ENCODE results near the gene OR2AT4.
"Not testable (repeated sequence)": the region's sequence is repeated elsewhere in the genome, so short reads cannot be mapped to it uniquely, and the experiment has no call there.

The OR2AT4 gene

GRCh38 chr11:75068993-75069392 is 27.7 kb downstream of the OR2AT4 start:
- DNase-seq (ENCODE audit: low spot score), result no peak

- DNase-seq (ENCODE audit: low spot score), result no peak
Observed at GRCh38 chr11:75068559-75068958, 28.1 kb downstream of the OR2AT4 start.

- DNase-seq (ENCODE audit: low spot score), result no peak
Observed at GRCh38 chr11:75066061-75066460, 30.6 kb downstream of the OR2AT4 start.

- DNase-seq (ENCODE audit: low spot score), result no peak
Observed at GRCh38 chr11:75063741-75064314, 32.8 kb downstream of the OR2AT4 start.

GRCh38 chr11:75059299-75059698 is 37.4 kb downstream of the OR2AT4 start:
- no peak for DNase-seq (ENCODE audit: low spot score)

- no peak for DNase-seq (ENCODE audit: low spot score)
Observed at GRCh38 chr11:75056814-75057213, 39.9 kb downstream of the OR2AT4 start.

- no peak for DNase-seq (ENCODE audit: low spot score)
Observed at GRCh38 chr11:75055511-75055910, 41.2 kb downstream of the OR2AT4 start.

DNA sequence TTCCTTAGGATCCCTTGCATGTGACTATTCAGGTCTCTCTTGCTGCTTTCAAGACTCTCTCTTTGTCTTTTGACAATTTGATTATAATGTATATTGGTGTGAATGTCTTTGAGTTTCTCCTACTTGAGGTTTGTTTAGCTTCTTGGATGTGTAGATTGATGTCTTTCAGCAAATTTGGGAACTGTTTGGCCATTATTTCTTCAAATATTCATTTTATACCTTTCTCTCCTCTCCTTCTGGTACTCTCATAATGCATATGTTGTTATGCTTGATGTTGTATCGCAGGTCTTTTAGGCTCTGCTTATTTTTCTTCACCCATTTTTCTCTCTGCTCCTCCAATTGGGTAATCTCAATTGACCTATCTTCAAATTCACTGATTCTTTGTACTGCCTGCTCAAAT is 44.2 kb downstream of the OR2AT4 start:
- DNase-seq (ENCODE audit: low spot score), result no peak

- no peak for DNase-seq (ENCODE audit: low spot score)
Observed at GRCh38 chr11:75051043-75051442, 45.6 kb downstream of the OR2AT4 start.

DNA sequence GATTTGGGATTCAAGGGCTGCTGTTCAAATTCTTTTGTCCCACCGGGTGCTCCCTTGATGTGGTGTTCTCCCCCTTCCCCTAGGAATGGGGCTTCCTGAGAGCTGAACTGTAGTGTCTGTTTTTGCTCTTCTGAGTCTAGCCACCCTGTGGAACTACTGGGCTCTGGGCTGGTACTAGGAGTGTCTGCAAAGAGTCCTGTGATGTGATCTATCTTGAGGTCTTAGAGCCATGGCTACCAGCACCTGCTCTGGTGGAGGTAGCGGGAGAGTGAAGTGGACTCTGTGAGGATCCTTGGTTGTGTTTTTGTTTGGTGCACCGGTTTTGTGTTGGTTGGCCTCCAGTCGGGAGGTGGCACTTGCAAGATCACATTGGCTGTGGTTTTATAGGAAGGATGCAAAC is 46.2 kb downstream of the OR2AT4 start:
- DNase-seq (ENCODE audit: low spot score), result no peak

GRCh38 chr11:75049501-75050266 is 47.0 kb downstream of the OR2AT4 start:
- not testable (repeated sequence) for DNase-seq (ENCODE audit: low spot score)

DNA sequence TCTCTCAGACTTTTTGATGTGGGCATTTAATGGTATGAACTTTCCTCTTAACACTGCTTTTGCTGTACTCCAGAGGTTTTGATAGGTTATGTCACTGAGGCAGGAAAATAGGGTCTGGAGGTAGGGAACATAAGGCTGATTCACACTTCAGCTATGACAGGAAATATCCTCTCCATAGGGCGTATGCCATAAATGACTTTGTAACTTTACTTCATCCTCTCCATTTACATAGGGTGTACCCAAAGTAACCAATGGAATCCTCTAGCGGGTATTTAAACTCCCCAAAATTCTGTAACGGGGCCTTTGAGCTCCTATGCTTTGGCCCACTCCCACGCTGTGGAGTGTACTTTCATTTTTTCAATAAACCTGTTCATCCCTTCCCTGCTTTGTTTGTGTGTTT is 49.5 kb downstream of the OR2AT4 start:
- DNase-seq (ENCODE audit: low spot score), result no peak

GRCh38 chr11:75046668-75047067 is 50.0 kb downstream of the OR2AT4 start:
- DNase-seq (ENCODE audit: low spot score), result not testable (repeated sequence)

GRCh38 chr11:75044381-75045170 is 52.1 kb downstream of the OR2AT4 start:
- not testable (repeated sequence) for DNase-seq (ENCODE audit: low spot score)

DNA sequence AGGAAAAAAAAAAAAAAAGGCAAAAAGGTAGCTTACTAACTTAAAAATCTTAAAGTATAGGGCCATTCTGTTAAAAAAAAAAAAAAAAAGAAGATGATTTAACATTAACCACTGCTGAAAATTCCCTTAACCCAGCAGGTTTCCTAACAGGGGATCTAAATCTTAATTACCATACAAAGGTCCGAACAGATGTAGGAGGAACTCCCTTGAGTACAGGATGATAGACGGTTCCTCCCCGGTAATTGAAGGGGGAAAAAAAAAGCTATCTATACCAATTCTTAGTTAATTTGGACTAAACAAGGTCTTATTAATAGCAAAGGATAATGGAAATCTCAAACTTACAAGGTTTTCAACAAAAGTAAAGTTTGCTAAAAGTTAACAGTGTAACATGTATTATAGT is 54.9 kb downstream of the OR2AT4 start:
- not testable (repeated sequence) for DNase-seq (ENCODE audit: low spot score)

- no peak for DNase-seq (ENCODE audit: low spot score)
Observed at GRCh38 chr11:75041263-75041662, 55.4 kb downstream of the OR2AT4 start.

DNA sequence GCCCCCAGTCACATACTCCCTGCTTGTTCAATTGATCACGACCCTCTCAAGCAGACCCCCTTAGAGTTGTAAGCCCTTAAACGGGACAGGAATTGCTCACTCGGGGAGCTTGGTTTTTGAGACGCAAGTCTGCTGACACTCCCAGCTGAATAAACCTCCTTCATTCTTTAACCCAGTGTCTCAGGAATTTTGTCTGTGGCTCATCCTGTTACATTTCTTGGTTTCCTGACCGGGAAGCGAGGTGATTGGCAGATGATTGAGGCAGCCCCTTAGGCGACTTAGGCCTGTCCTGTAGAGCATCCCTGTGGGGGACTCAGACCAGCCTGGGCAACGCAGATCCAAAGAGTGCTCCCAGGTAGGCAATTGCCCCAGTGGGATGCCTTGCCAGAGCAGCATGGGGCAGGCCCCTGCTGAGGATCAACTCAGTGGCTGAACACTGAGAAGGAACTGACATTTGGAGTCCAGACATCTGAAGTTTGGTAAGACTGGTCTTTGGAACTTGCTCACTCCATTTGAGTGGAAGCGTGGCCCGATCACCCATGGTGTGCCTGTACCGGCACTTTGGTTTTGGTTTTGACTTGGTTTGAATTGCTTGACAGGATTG is 56.4 kb downstream of the OR2AT4 start:
- no peak for DNase-seq (ENCODE audit: low spot score)

DNA sequence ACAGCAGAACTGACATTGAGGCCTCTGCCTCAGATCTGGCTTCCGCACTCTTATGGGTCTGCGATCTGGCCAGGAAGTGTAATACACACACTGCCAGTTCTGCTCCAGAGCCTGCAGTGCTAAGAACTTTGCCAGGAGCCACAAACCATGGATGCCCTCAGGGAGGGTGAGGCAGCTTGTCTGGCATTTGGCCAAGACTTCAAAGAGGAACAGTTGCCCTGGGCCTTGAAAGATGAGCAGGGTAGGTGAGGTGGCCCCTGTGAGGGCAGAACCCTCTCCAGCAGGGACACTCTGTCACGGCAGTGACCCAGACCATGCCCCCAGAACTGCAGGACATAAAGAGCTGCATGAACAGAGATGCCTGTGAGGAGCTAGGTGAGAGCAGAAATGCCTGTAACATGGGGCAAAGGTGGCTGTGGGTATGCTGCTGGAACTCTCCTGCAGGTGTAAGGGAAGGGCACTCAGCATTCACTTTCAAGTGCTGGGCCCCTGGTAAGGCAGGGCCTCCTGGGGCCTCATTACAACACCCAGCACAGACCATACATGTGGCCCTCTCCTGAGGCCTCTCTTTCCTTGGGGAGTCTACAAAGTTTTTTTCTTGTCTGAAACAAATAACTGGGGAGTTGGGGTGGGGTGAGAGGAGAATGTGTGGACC is 60.6 kb downstream of the OR2AT4 start:
- no peak for DNase-seq (ENCODE audit: low spot score)

GRCh38 chr11:75035256-75035655 is 61.4 kb downstream of the OR2AT4 start:
- no peak for DNase-seq (ENCODE audit: low spot score)

GRCh38 chr11:75033916-75034315 is 62.8 kb downstream of the OR2AT4 start:
- no peak for DNase-seq (ENCODE audit: low spot score)

DNA sequence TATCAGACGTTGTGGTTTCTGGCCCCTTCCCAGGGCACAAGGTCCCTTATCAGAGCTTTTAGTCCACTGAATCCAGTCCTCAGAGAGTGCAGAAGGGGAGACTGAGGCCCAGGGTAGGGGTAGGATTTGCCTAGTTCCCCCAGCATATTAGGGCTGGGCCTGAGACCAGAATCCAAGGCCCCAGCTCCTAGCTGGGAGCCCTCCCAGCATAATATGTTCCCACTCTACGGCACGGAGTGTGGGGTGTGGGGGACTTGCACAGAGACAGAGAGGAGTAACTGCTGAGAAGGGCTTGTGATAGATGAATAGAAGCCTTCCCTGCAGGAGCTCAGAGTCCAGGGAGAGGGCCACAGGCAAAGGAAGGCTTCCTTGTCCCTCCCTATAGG is 64.1 kb downstream of the OR2AT4 start:
- no peak for DNase-seq (ENCODE audit: low spot score)
